ENCODE results near the gene ULK4.
"Not testable (repeated sequence)": the region's sequence is repeated elsewhere in the genome, so short reads cannot be mapped to it uniquely, and the experiment has no call there.

ULK4 gene

DNA sequence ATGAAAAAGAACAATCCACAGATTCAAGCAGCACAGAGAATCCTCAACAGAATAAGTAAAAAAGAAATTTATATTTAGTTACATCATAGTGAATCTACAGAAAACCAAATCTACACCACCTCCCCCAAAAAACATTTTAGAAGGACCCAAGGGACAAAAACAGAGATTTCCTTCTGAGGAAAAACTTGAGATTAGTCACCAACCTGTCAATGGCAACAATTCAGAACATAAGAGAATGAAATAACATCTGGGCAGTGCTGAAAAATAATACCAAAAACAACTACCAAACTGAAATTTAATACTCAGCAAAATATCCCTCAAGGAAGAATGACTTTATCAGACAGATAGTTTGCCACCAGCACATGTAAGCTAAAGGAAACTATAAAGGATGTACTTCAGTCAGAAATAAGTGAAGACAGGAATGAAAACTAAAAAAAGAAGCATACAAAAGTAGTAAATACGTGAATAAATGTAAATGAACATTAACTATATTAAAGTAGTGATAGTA is 260.7 kb downstream of the ULK4 start:
- DNase-seq (ENCODE audit: low spot score) = no peak
- in situ Hi-C loops (cut with MboI; ENCODE audit: low sequenced_read_pairs, unreplicated experiment) = no loop called here

GRCh38 chr3:41700155-41700554 is 261.7 kb downstream of the ULK4 start:
- in situ Hi-C loops (cut with MboI; ENCODE audit: low sequenced_read_pairs, unreplicated experiment) = no loop called here
- DNase-seq (ENCODE audit: low spot score) = no peak
- TF ChIP-seq CTCF (IDR thresholded peaks at IDR 0.05; ENCODE audit: borderline replicate concordance, control extremely low read depth, extremely low read depth, insufficient read depth, missing control alignments) = no peak

More for the DNA sequence above, 260.7 kb downstream of the ULK4 start:
- TF ChIP-seq CTCF (IDR thresholded peaks at IDR 0.05; ENCODE audit: borderline replicate concordance, control extremely low read depth, extremely low read depth, insufficient read depth, missing control alignments) = no peak

- no peak for TF ChIP-seq CTCF (IDR thresholded peaks at IDR 0.05; ENCODE audit: borderline replicate concordance, control extremely low read depth, extremely low read depth, insufficient read depth, missing control alignments)
- in situ Hi-C loops (cut with MboI; ENCODE audit: low sequenced_read_pairs, unreplicated experiment) = no loop called here
- no peak for DNase-seq (ENCODE audit: low spot score)
Observed at GRCh38 chr3:41698898-41699297, 263.0 kb downstream of the ULK4 start.

GRCh38 chr3:41697702-41698101 is 264.2 kb downstream of the ULK4 start:
- no peak for DNase-seq (ENCODE audit: low spot score)
- in situ Hi-C loops (cut with MboI; ENCODE audit: low sequenced_read_pairs, unreplicated experiment) = no loop called here
- no peak for TF ChIP-seq CTCF (IDR thresholded peaks at IDR 0.05; ENCODE audit: borderline replicate concordance, control extremely low read depth, extremely low read depth, insufficient read depth, missing control alignments)

GRCh38 chr3:41695806-41696205 is 266.1 kb downstream of the ULK4 start:
- DNase-seq (ENCODE audit: low spot score); in situ Hi-C loops (cut with MboI; ENCODE audit: low sequenced_read_pairs, unreplicated experiment): not testable (repeated sequence)

- in situ Hi-C loops (cut with MboI; ENCODE audit: low sequenced_read_pairs, unreplicated experiment) = no loop called here
- no peak for DNase-seq (ENCODE audit: low spot score)
- TF ChIP-seq CTCF (IDR thresholded peaks at IDR 0.05; ENCODE audit: borderline replicate concordance, control extremely low read depth, extremely low read depth, insufficient read depth, missing control alignments) = no peak
Observed at GRCh38 chr3:41693799-41694198, 268.1 kb downstream of the ULK4 start.

GRCh38 chr3:41690766-41691563 is 270.9 kb downstream of the ULK4 start:
- no peak for TF ChIP-seq CTCF (IDR thresholded peaks at IDR 0.05; ENCODE audit: borderline replicate concordance, control extremely low read depth, extremely low read depth, insufficient read depth, missing control alignments)
- in situ Hi-C loops (cut with MboI; ENCODE audit: low sequenced_read_pairs, unreplicated experiment) = no loop called here

More at GRCh38 chr3:41690766-41691563, 270.9 kb downstream of the ULK4 start:
- DNase-seq (ENCODE audit: low spot score) = no peak

All from GM13976 (cell line).